Astrocyte of the spinal cord (primary cell): ENCODE data around the gene BPIFB3.
"Not testable (repeated sequence)": the region's sequence is repeated elsewhere in the genome, so short reads cannot be mapped to it uniquely, and the experiment has no call there.

Source experiments
- DNase-seq: peaks from one replicate; pipeline ENCODE4 v3.0.0; 2011; ENCODE audit warnings: low read depth, low spot score
- H3K4me3 ChIP-seq: 2 replicates; pipeline ENCODE4 v1.5.1; 2011; ENCODE audit warnings: low read depth, mild to moderate bottlenecking, low read length, moderate library complexity
- in situ Hi-C: cut with HindIII; loops from 2 replicates; pipeline ENCODE4 v1.10.0; 2017; ENCODE audit warnings: low sequenced_read_pairs
- TF ChIP-seq, protein P1 (sequence below): IDR thresholded peaks from 2 replicates; pipeline ENCODE4 v1.5.1; 2012; ENCODE audit warnings: low read depth, mild to moderate bottlenecking, low read length, inconsistent platforms

BPIFB3 gene

DNA sequence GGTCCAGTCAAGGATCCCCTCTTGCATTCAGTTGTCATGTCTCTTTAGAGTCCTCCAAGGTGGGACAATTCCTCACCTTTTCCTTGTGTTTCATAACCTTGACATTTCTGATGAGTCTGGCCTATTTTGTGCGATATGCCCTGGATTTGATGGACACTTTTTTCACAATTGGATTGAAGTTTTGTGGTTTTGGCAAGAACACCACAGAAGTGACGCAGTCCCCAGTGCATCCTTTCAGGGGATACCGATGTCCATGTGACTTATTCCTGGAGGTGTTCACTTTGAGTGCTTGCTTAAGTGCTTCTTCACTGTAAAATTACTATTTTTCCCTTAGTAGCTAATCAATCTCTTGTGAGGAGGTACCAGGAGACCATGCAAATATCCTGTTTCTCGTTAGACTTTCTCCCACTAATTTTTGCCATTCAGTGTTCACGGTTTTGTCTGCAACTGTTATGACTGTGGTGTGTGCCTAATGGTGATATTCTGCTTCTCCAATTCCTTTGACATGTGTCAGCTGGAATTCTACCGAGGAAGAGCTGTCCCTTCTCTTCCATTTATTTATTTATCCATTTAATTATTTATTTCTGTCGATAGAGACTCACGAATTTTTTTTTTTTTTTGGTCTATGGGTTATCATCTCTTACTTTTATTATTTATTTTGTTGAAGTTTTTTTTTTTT lies 56.6 kb downstream of the BPIFB3 start:
- TF ChIP-seq, protein P1, sequence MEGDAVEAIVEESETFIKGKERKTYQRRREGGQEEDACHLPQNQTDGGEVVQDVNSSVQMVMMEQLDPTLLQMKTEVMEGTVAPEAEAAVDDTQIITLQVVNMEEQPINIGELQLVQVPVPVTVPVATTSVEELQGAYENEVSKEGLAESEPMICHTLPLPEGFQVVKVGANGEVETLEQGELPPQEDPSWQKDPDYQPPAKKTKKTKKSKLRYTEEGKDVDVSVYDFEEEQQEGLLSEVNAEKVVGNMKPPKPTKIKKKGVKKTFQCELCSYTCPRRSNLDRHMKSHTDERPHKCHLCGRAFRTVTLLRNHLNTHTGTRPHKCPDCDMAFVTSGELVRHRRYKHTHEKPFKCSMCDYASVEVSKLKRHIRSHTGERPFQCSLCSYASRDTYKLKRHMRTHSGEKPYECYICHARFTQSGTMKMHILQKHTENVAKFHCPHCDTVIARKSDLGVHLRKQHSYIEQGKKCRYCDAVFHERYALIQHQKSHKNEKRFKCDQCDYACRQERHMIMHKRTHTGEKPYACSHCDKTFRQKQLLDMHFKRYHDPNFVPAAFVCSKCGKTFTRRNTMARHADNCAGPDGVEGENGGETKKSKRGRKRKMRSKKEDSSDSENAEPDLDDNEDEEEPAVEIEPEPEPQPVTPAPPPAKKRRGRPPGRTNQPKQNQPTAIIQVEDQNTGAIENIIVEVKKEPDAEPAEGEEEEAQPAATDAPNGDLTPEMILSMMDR = no peak
- H3K4me3 ChIP-seq = no peak overlapping the region
- DNase-seq = no peak
- in situ Hi-C loops = no loop called here

DNA sequence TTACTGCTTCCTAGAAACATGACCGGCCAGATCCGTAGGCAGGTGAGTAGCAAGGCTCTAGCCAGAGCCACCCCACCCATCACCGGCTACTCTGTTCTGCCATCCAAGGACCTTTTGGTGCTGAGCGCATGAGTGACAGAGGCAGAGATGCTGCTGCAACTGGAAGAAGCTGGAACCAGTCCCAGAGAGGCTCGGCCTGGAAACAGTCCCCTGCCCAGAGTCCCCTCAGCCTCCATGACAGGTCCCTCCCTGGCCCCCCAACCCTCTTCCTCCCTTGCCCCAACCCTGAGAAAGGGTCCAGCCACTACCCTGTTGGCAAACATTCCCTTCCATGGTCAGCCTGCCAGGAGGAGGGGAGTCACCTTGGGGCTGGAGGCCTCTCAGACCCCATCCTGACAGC lies 57.6 kb downstream of the BPIFB3 start:
- H3K4me3 ChIP-seq = no peak overlapping the region
- TF ChIP-seq, protein P1 = no peak
- no peak for DNase-seq
- in situ Hi-C loops = no loop called here

DNA sequence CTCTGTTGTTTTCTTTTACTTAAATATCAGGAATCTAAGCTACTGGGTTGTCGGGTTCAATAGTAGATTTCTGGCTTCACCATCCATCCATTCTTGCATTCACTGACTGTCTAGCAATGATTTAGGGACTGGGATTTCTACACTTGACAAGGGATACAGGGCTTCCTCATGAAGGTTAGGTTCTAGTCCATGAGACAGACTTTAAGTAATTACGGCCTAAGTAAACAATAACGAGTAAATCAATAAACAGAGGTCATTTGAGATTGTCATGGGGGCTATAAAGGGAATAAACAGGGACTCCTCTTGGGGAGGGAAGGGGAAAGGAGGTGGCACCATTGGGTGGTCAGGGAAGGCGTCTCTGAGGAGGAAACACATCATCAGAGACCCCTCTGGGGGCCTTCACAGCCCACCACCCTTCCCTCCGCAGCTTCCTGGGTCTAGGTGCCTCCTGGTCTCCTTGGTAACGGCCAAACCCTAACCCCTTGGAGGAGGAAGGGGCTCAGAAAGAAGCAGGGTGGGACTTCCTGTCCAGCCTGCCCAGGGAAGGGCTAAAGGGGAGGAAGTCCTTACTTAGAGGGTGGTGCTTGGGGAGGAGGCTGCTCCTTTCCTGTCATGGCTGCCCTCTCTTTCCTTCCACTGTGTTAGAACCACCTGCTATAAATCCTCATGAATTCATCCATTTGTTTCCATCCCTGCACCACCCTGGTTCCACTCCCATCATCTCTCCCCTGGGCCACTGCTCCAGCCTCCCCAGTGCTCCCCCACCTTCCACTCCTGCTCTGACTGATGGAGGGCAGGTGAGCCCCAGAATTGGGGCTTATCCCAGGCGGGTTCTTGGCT lies 59.1 kb downstream of the BPIFB3 start:
- TF ChIP-seq, protein P1 = no peak
- in situ Hi-C loops = no loop called here
- no peak for DNase-seq

DNA sequence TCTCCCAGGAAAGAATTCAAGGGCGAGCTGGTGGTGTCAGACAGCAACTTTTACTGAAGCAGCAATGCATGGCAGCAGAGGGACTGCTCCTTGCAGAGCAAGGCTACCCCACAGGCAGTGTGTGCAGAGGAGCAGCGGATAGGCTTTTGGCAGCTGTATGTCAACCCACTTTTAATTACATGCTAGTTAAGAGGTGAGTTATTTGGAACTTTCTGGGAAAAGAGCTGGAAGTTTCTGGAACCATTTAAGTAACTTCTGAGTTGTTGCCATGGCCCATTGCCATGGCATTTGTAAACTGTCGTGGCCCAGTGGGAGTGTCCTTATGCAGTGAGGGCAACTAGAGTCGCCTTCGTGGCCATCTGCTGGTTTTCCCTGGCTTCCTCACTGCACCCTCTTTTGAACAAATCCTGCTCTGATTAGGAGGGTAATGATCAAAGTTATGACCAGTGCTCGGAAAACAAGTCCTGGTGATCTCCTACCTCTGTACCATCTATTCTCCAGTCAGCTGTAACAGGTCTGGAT lies 59.7 kb downstream of the BPIFB3 start:
- in situ Hi-C loops = no loop called here
- TF ChIP-seq, protein P1 = no peak
- DNase-seq = no peak
- no peak overlapping the region for H3K4me3 ChIP-seq

More for the DNA sequence above, 59.1 kb downstream of the BPIFB3 start:
- H3K4me3 ChIP-seq = no peak overlapping the region

DNA sequence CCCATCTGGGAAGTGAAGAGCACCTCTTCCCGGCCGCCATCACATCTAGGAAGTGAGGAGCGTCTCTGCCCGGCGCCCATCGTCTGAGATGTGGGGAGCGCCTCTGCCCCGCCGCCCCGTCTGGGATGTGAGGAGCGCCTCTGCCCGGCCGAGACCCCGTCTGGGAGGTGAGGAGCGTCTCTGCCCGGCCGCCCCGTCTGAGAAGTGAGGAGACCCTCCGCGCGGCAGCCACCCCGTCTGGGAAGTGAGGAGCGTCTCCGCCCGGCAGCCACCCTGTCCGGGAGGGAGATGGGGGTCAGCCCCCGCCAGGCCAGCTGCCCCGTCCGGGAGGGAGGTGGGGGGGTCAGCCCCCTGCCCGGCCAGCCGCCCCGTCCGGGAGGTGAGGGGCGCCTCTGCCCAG lies 61.8 kb downstream of the BPIFB3 start:
- H3K4me3 ChIP-seq, DNase-seq, in situ Hi-C loops: not testable (repeated sequence)

DNA sequence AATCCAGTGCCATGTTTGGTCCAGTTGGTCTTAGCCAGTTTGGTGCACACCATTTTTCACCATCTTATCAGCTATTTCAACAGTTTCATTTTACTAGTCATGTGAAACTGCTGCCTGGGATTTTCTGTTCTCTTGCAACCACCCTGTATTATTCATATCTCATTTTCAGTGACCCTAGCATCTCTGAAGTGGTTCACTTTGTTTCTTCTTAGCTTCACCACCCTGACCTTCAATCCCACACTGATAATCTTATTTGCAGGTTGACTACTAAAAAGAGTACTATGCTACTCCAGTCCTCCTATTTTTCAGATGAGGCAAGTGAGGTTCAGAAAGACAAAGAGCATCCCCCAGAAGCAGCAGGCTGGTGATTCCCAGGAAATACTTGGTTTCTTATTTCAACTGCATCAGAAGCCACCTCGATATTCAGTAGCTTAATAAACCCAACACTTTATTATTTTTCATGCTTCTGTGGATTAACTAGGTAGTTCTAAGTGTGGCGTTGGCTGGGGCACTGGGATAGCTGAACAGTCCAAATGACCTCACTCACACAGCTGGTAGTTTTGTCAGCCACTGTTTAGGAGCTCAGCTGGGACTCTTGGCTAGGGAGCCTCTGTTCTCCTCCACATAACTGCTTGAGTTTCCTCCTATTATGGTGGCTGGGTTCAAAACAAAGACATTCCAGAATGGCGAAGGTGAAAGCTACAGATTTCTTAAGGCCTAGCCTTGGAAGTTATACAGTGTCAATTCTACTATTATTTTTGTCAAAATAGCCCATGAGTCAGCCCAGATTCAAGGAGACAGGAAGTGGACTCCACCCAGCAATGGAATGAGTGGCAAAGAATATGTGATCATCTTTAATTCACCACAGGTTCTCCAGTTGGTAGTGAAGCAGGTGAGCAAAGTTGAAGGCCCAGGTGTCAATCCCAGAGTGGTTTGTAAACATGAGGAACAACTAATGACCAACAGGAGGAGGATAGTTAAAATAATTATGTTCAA lies 66.3 kb downstream of the BPIFB3 start:
- no peak for DNase-seq
- no peak overlapping the region for H3K4me3 ChIP-seq
- in situ Hi-C loops = no loop called here
- TF ChIP-seq, protein P1 = no peak
